Measurements from ENCODE around the gene AADAC.

- TF ChIP-seq CTCF (IDR thresholded peaks at IDR 0.05) (no peak), POLR2A (IDR thresholded peaks at IDR 0.05; ENCODE audit: low read depth) (no peak), EP300 (IDR thresholded peaks at IDR 0.05) (no peak)
These were observed 42.2 kb downstream of the AADAC start for GRCh38 chr3:151856118-151856517.
